Gastrocnemius medialis (tissue), 4 donors: ENCODE measurements around the gene ZAR1.
"Not testable (repeated sequence)": the region's sequence is repeated elsewhere in the genome, so short reads cannot be mapped to it uniquely, and the experiment has no call there.

Source experiments
- CTCF ChIP-seq, 5 experiments: fragments of 450-650 bp in 3 of 5; fragments of 200-600 bp in 2 of 5; sonication (generic) in 2 of 5; IDR thresholded peaks in 4 of 5; conservative IDR thresholded peaks in 1 of 5; 1 replicate in 4 of 5; 2 replicates in 1 of 5; pipeline ENCODE4 v1.5.1; 2016 to 2019; ENCODE audit warnings: antibody characterized with exemption in 5 of 5, mild to moderate bottlenecking in 3 of 5, moderate library complexity in 3 of 5
- POLR2A ChIP-seq, 2 donors: fragments of 450-650 bp; IDR thresholded peaks; one replicate each; pipeline ENCODE4 v1.6.1; 2017; ENCODE audit warnings: antibody characterized with exemption in 2 of 2, mild to moderate bottlenecking in 2 of 2, moderate library complexity in 2 of 2

GRCh38 chr4:48440914-48441313, 49.1 kb upstream of the ZAR1 start:
- not testable (repeated sequence) for TF ChIP-seq POLR2A (IDR thresholded peaks at IDR 0.05); CTCF (IDR thresholded peaks at IDR 0.05 in 4 of 5, conservative IDR thresholded peaks at IDR 0.05 in 1 of 5)
